NCI-H1105 treated with DMSO at 0.1 percent for 48 hours (cell line): ENCODE measurements around the gene LRRC26.
A peak's percentile ranks its signal among the peaks of the same experiment; 100 is the strongest.

Experiments used
- DNase-seq: peaks from one replicate; lab custom pipeline; 2025; lab: John Stamatoyannopoulos, UW

Gene LRRC26

GRCh38 chr9:137149942-137150616 lies 19.8 kb downstream of the LRRC26 start:
- DNase-seq, result no peak

GRCh38 chr9:137149363-137149762 lies 20.5 kb downstream of the LRRC26 start:
- DNase-seq, result no peak

GRCh38 chr9:137148661-137149060 lies 21.2 kb downstream of the LRRC26 start:
- DNase-seq, result no peak

DNA sequence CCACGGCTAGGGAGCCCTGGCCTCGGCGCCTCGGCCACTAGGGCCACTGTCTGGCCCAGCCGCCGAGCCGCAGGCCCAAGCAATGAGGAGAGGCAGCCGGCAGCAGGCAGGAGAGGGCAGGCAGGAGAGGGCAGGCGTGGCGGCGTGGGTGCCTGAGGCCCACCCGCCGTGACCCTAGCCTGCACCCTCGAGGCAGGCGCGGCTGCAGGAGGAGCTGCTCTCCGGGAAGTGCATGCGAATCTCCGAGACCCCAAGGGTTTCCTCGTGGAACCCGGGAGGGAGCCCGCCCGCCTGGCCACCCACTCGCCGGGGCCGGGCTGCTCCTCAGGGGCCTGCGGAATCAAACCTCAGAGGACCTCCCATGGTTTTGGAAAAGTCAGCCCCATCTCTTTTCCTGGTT lies 21.6 kb downstream of the LRRC26 start:
- no peak for DNase-seq

- DNase-seq, result no peak
Measured at GRCh38 chr9:137147793-137148160, 22.1 kb downstream of the LRRC26 start.

- no peak for DNase-seq
Measured at GRCh38 chr9:137147091-137147792, 22.6 kb downstream of the LRRC26 start.

GRCh38 chr9:137146527-137146918 lies 23.3 kb downstream of the LRRC26 start:
- DNase-seq, result no peak

DNA sequence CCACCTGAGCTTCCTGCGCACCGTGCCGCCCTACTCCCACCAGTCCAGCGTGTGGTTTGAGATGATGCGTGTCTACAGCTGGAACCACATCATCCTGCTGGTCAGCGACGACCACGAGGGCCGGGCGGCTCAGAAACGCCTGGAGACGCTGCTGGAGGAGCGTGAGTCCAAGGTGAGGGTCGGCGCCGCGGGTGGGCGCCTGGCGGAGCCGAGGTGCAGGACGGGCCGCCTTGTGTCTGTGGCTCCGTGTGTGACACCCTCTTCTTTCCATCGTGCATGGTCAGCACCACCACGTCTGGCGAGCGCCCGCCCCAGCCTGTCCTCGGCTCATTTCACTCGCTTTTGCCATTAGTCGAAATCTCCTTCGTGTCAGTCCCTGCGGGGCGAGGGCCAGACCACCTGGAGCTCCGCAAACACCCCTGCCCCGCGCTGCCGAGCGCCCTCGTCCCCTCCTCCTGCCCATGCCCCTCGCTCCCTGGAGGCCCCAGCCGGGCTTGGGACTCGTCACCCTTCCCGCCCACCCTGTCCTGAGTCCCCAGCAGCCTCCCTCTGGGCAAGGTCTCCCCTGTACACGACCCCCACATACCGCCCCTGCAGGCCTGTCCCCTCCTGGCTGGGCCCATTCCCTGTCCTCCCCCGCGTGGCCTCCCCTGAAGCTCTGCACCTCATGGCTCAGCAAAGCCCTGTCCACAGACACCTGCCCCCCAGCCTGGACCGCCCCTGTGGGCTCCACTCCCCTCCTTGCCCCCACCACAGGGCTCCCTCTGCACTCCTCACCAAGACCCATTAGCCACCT lies 23.9 kb downstream of the LRRC26 start:
- no peak for DNase-seq

GRCh38 chr9:137143459-137143858 lies 26.4 kb downstream of the LRRC26 start:
- no peak for DNase-seq

DNA sequence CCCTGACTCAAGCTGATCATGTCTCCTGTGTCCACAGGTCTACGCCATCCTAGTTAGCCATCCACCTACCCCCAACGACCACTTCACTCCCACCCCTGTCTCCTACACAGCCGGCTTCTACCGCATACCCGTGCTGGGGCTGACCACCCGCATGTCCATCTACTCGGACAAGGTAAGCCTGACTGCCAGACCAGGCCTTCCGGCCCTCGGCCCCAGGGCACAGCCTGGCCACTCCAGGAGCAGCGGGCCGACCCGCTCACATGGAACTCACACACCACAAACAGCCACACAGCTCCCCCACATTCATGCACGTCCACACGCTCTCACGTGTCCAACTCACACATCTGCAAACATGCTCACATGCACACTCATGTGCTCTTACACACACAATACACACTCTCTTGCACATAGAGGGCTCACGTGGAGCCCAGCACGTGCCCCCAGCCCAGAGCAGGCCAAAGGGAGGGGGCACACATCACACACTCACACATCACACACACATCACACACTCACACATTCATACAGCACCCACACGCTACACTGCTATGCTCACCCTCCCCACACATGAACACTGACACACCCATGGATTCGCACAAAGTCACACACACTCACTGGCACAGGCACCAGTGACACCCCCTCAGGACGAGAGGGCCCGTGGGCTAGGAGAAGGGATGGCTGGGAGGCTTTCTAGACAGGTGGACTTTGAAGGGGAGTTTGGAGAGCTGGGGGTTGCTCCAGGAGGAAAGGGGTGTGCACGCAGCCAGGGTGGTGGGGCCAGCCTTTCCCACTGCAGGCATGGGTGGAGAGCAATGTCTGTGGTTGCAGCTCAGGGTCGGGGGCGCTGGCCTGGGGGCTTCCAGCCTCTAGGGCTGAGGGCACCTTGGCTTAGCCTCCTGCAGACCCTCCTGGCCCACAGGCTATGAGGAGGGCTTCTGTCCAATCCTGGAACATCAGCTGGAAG lies 27.6 kb downstream of the LRRC26 start:
- DNase-seq, result no peak

DNA sequence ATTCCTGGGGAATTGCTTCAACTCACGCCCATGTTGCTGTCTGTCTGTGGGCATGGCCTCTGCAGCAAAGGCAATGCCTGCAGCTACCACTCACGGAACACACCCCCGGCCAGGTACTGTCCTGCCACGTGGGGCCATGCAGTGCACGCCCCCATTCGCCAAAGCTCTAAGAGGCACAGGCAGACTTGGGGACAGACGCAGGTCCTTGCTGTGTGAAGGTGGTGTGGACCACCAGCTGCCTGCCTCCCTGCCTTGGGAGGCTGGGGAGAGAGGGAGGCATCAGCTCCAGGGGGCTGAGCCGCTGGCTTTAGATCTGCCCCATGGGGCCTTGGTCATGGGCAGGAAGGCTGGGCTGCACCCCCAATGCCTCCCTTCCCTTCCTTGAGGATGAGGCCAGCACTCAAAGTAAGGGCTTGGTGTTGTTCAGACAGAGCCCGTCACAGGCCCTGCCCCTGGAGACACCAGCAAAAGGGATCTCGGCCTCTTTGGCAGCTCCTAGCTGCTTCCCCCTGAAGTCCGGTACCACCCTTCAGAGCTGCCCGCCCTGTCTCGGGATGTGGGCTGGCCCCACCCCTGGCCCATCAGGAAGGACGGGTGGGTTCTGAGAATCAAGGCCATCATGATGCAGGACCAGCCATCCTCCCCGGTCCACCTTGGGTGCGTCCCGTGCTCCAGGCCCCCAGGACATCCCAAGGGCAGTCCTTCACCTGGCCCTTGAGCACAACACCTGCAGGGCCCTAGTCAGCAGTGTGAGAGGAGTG lies 28.6 kb downstream of the LRRC26 start:
- DNase-seq, result no peak

GRCh38 chr9:137140151-137141012 lies 29.5 kb downstream of the LRRC26 start:
- DNase-seq, result no peak

DNA sequence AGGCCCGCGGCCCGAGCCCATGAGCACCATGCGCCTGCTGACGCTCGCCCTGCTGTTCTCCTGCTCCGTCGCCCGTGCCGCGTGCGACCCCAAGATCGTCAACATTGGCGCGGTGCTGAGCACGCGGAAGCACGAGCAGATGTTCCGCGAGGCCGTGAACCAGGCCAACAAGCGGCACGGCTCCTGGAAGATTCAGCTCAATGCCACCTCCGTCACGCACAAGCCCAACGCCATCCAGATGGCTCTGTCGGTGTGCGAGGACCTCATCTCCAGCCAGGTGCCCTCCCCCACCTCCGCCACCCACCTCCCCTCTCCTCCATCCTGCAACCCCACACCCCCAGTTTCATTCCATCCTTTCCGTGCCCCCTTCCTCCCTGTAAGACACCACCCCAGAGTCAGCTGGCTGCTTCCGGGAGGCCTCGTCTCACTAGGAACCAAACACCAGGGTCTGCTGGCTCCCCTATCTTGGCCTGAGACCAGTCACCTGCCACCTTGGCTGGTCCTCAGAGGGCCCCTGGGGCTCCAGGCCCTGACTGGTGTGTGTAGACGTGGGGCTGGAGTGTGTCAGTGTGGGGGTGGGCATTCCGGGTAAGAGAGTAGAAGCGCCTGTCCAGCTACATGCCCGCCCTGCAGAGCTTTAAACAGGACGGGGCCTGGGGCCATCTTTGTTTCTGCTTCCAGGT lies 30.2 kb downstream of the LRRC26 start:
- DNase-seq, result no peak

GRCh38 chr9:137138722-137139467 lies 31.0 kb downstream of the LRRC26 start, which contains the start of gene GRIN1:
GRIN1 (plus strand) TSS chr9:137139154; CDS start chr9:137139487, 333 bp downstream.
- DNase-seq, result no peak

DNA sequence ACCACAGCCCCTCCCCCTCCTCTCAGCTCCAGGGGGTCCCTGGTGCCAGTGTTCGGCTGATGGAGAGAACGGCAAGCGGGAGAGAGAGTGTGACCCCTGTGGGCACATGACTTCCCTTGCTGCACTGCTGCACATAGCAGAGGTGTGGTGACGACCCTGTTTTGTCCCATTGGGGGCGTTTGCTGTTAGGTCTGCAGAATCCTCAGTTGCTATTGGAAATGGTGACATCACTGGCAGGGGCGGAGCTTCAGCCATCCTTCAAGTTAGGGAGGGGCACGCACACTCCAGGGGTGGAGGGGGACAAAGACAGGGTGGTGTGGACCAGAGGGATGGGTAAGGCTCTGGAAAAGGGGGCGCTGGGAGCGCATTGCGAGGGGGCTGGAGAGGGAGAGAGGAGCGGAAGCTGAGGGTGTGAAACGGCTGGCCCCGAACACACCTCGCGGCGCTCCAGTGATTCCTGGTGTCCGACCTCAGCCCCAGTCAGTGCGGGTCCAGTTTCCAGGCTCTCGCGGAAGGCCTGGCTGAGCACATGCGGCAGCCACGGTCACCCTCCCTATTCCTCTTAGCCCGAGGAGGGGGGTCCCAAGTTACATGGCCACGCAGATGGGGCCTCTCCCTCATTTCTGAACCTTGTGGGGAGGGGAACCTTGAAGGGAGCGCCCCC lies 31.7 kb downstream of the LRRC26 start:
- DNase-seq, result peak; percentile 4

DNA sequence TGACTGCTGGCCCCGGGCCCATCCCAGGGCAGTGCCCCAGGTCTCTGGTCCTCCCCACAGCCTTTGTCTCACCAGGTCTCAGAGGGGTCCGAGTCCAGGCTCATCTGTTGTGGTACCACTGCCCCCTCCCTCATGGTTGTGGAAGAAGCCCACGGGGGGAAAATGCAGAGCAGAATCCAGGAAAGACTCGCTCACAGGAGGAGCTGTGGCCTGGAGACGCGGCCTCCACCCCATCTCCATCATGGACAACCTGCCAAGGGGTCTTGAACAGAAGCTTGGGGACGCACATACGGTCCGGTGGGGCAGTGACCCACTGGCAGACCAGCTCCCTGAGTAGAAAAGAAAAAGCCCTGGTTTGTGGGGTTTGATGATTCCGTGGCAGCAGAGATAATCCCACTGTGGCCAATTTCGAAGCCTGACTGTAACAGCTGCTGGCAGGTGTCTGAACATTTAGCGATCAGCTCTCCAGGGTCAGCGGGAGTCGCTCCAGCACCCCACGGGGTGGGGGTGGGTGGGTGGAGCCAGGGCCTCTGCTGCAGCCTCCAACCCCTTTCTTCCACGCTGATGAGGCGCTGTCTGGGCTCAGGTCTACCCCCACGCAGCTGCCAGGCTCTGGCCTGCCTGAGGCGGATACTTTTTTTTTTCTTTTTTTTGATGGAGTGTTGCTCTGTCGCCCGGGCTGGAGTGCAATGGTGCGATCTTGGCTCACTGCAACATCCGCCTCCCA lies 32.8 kb downstream of the LRRC26 start:
- no peak for DNase-seq

DNA sequence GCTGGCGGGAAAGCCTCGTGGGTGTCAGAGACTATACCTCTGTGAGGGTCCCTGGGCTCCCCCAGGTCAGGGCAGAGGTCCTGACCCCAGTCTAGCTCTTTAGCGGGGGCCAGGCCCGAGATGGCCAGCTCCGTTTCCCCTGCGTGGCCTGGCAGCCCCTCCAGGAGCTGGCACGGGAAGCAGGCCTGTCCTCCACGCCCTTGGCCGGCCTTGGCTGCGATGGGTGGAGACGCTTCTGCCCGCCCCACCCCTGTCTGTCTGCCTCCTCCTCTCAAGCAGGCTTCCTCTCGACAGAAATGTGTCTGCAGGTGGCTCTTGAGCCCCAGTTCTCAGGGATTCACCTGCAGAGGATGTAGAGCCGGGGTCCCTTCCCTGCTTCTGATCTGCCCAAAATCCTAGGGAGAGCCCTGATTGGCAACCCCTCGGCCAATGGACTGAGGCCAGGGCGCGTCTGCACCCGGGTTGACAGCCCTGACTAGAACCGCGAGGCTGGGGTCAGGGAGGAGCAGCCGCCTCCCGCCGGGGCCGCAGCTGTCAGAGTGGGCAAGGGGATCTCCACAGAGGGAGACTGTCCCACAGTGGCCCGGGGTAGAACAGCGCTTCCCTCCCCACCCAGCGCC lies 33.5 kb downstream of the LRRC26 start:
- no peak for DNase-seq
